HuH-7.5 (cell line): Measurements from ENCODE around the gene TFAP2B.
A peak's percentile ranks its signal among the peaks of the same experiment; 100 is the strongest.

Experiments used
- DNase-seq: peaks from one replicate; pipeline ENCODE4 v3.0.0; 2011; ENCODE audit warnings: low spot score

Gene TFAP2B

GRCh38 chr6:50818673-50819072 lies at the start of gene TFAP2B:
Gene TFAP2B (plus strand): TSS chr6:50818871. CDS start chr6:50818892, 21 bp downstream.
- no peak for DNase-seq

DNA sequence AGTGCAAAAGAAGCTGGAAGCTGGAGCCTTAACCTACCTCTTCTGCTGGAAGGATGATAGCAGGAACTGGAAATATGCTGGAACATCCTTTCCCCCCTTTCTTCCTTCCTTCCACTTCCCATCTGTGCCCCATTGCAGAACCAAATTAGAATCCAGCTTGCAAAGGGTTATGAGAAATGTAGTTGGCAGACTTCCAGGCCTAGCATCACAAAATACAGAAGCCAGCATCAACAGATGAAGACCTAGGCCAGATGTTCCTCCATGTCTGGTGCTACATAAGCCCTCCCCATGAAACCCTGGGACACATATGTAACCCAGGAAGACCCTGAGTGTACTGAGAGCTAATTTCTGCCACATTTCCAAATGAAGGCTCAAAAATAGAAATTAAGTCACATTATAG lies 40.0 kb upstream of the TFAP2B start:
- DNase-seq = no peak

GRCh38 chr6:50780382-50780781 lies 38.3 kb upstream of the TFAP2B start:
- DNase-seq = no peak

- no peak for DNase-seq
Observed at GRCh38 chr6:50785921-50786320, 32.8 kb upstream of the TFAP2B start.

DNA sequence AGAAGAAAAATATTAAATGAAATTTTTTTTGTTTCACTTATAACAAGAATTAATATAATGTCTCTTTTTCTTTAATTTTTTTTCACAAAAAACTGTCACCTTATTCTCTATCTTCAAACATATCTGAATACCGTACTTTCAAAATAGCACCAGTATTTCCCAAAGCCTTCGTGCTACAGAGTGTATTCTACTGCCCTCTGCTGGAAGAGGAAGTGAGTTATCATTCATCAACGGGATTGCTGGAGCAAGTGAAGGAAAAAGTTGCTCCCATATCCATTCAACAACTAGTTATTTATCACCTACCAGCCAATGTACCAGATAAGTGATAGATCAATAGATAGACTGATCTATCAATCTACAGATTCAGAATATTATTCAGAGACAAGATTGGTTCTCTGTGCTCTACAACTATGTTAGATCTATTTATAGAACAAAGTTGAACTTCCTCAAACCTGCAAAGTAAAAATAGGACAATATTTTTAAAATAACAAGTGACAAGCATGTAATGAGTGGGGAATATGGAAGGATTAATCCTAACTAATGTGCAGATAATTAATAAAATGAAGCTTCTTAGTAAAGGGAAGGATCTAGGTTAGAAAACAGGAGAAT lies 26.7 kb upstream of the TFAP2B start:
- DNase-seq = peak; percentile 15

GRCh38 chr6:50792771-50793170 lies 25.9 kb upstream of the TFAP2B start:
- DNase-seq = no peak

- no peak for DNase-seq
Observed at GRCh38 chr6:50795574-50795973, 23.1 kb upstream of the TFAP2B start.

DNA sequence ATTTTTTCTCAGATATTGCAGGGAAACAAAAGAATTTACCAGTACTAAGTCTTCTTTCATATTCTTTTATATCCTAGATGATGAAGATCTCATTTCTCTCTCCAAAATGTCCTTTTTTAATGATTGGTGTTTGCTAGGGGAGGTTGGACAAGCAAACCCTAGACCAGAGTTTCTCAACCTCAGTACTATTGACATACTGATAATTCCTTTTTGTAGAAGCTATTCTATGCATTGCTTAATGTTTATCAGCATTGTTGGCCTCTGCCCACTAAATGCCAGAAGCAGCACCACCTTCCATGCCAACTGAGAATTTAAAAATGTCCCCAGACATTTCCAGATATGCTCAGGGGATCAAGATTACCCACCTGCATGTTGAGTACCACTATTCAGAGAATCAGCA lies 14.4 kb upstream of the TFAP2B start:
- no peak for DNase-seq

- no peak for DNase-seq
Observed at GRCh38 chr6:50807035-50807434, 11.6 kb upstream of the TFAP2B start.

GRCh38 chr6:50815436-50816114 lies 3.1 kb upstream of the TFAP2B start:
- no peak for DNase-seq

- peak; percentile 50 for DNase-seq
Observed at GRCh38 chr6:50816115-50816675, 2.5 kb upstream of the TFAP2B start.

GRCh38 chr6:50816947-50817645 lies 1.6 kb upstream of the TFAP2B start:
- DNase-seq = no peak

DNA sequence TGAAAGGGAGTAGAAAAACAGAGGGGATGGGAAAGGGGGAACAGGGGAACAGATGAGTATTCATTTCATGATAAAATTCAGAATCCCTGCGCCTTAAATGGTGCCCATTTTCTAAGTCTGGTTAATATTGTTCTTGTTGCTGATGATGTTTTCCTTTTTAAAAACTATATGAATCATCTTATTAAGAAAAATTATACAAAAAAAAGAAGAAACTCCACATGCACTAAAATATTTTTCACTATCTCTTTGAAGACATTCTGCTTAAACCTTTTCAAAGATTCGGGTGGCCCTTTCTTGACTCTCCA lies 1.1 kb upstream of the TFAP2B start:
- DNase-seq = no peak

- no peak for DNase-seq
Observed at GRCh38 chr6:50818020-50818419, 651 bp upstream of the TFAP2B start.

DNA sequence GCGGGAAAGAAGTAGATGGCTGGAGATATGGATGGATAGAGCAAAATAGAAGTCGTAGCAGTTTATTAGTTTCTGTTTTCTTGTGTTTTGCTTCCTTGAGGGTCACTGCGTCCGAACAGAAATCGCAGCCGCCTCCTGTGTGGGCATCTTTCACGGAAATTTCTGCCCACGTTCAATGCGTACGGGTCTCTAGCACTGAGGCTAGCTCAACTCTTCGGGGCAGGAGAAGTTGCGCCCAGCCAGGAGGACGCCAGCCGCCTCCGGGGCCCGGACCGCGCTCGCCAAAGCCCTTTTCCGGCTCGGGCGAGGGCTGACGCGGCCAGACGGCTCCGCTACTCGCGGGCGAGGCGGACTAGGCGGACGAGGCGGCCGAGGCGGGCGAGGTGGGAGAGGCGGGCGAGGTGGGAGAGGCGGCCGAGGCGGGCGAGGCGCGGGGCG lies 814 bp downstream of the TFAP2B start:
- peak; percentile 32 for DNase-seq

- DNase-seq = peak; percentile 22
Observed at GRCh38 chr6:50819904-50820868, 1.5 kb downstream of the TFAP2B start.

DNA sequence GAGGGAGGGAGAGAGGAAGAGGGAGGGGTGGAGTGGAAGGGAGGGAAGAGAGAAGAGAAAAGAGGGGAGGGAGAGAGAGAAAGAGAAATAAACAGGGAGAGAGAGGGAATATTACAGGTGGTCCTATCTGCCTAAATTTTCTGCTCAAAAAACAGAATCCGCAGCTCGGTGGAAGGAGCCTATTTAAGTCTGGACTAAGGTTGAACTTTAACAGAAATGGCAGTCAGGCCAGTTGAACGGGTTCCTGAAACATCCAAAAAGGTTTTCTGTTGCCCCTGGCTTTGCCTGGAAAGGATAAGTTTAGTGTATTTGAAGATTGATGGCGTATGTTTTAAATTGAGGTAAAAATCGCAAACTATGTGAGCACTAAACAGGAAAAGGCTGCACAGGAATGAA lies 2.2 kb downstream of the TFAP2B start:
- no peak for DNase-seq

- no peak for DNase-seq
Observed at GRCh38 chr6:50821441-50822077, 2.9 kb downstream of the TFAP2B start.

- no peak for DNase-seq
Observed at GRCh38 chr6:50822078-50822476, 3.4 kb downstream of the TFAP2B start.

DNA sequence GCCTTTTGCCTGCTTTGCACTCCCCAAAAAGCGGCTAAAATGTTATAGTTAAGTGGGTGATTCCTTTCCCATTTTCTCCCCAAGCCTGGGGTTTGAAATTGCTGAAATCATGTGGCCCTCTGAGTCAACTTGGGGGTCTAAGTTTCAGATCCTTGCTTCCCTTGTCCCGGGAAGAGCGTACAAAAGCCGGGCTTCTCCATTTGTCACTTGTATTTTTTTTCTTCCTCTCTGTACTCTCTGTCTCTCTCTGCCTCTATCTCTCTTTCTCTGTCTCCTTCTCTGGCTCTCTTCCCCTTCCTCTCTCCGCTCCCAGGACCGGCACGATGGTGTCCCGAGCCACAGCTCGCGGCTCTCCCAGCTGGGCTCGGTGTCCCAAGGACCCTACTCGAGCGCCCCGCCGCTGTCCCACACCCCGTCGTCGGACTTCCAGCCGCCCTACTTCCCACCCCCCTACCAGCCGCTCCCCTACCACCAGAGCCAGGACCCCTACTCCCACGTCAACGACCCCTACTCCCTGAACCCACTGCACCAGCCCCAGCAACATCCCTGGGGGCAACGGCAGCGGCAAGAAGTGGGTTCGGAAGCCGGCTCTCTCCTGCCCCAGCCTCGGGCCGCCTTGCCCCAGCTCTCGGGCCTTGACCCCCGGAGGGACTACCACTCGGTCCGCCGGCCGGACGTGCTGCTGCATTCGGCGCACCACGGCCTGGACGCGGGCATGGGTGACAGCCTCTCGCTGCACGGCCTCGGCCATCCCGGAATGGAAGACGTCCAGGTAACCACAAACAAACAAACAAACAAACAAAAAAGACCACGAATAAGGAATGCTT lies 4.6 kb downstream of the TFAP2B start:
- no peak for DNase-seq

- DNase-seq = no peak
Observed at GRCh38 chr6:50824552-50824951, 5.9 kb downstream of the TFAP2B start.
